GM12878 (cell line): Measurements from ENCODE around the gene TACC2. TPM values are rescaled to one million over a fixed set of nuclear protein-coding genes. Genes with fewer than 3 reads are reported as not detected.

ENCODE experiments used
- ATAC-seq: fragments of 200-7000 bp; cut with Tn5 transposase; 3 replicates; pipeline ENCODE4 v1.9.1; 2020; ENCODE audit warnings: mild to moderate bottlenecking, moderate library complexity
- BruUV-seq: library from RNA; stranded (reverse); fragments of 400-500 nt; replicated peaks from 2 replicates; lab custom pipeline; 2021; lab: Mats Ljungman, UMichigan
- CTCF ChIA-PET: fragments of 300-600 bp; sonication (Branson Sonifier 250); formaldehyde crosslinking; extraction: SDS; loops from one replicate; lab custom pipeline; 2021; ENCODE audit warnings: inconsistent platforms; lab: Yijun Ruan, JAX
- POLR2A ChIA-PET: fragments of 350-600 bp; formaldehyde crosslinking; extraction: SDS; loops from one replicate; lab custom pipeline; 2021; ENCODE audit warnings: inconsistent platforms; lab: Charles Lee
- RAD21 ChIA-PET: fragments of 300-600 bp; sonication (Branson Sonifier 250); formaldehyde crosslinking; loops from one replicate; lab custom pipeline; 2023; ENCODE audit warnings: antibody characterized with exemption; ENCODE audit not compliant: unreplicated experiment; lab: Charles Lee
- SMC1A ChIA-PET: fragments of 300-600 bp; sonication (Branson Sonifier 250); formaldehyde crosslinking; loops from one replicate; lab custom pipeline; 2023; ENCODE audit not compliant: unreplicated experiment, uncharacterized antibody; lab: Charles Lee
- DNase-seq: peaks from one replicate; pipeline ENCODE4 v3.0.0-alpha.2; 2011; ENCODE audit warnings: low read depth, low spot score
- FAIRE-seq: peaks from 3 replicates; lab custom pipeline; 2011; peaks lifted over from hg19 to GRCh38; lab: Jason Lieb, UNC
- H2AFZ ChIP-seq: 2 replicates; pipeline ENCODE4 v1.6.0; 2011; ENCODE audit warnings: low read depth, low read length, control low read depth; ENCODE audit not compliant: control insufficient read depth
- H3K27ac ChIP-seq: 2 replicates; pipeline ENCODE4 v1.5.1; 2011; ENCODE audit warnings: control low read depth; ENCODE audit not compliant: control insufficient read depth, insufficient read depth
- H3K27me3 ChIP-seq, 2 experiments: replicated peaks in 1 of 2; 2 replicates each; pipeline versions ENCODE4 v1.6.0 to v1.6.1; 2011; ENCODE audit warnings: low read length in 1 of 2; ENCODE audit not compliant: control insufficient read depth in 2 of 2, insufficient read depth in 2 of 2
- H3K36me3 ChIP-seq, 2 experiments: 2 replicates each; pipeline ENCODE4 v1.5.1; 2011; ENCODE audit warnings: low read length in 1 of 2; ENCODE audit not compliant: control insufficient read depth in 2 of 2, insufficient read depth in 2 of 2
- H3K4me1 ChIP-seq: 2 replicates; pipeline ENCODE4 v1.6.1; 2011; ENCODE audit warnings: mild to moderate bottlenecking, low read length, moderate library complexity, mixed read lengths; ENCODE audit not compliant: control insufficient read depth, insufficient read depth
- H3K4me2 ChIP-seq: 2 replicates; pipeline ENCODE4 v1.6.0; 2011; ENCODE audit warnings: control low read depth; ENCODE audit not compliant: control insufficient read depth, insufficient read depth
- H3K4me3 ChIP-seq: fragments of 200-600 bp; sonication (generic); 2 replicates; pipeline ENCODE4 v1.5.1; 2016
- H3K79me2 ChIP-seq: 2 replicates; pipeline ENCODE4 v1.6.0; 2011; ENCODE audit warnings: low read length; ENCODE audit not compliant: control insufficient read depth, insufficient read depth
- H3K9ac ChIP-seq: 2 replicates; pipeline ENCODE4 v1.8.0; 2011; ENCODE audit warnings: low read length, control low read depth, mixed read lengths; ENCODE audit not compliant: control insufficient read depth, insufficient read depth
- H3K9me3 ChIP-seq: replicated peaks from 3 replicates; pipeline ENCODE4 v1.5.1; 2011; ENCODE audit warnings: mild to moderate bottlenecking, low read length; ENCODE audit not compliant: control insufficient read depth, insufficient read depth
- H4K20me1 ChIP-seq: 2 replicates; pipeline ENCODE4 v1.6.0; 2011; ENCODE audit not compliant: control insufficient read depth, insufficient read depth
- GABPA ChIP-seq: IDR thresholded peaks from 2 replicates; pipeline ENCODE4 v1.6.1; 2014; ENCODE audit warnings: antibody characterized with exemption, low read depth, mild to moderate bottlenecking, inconsistent platforms
- HDAC6 ChIP-seq: fragments of 200-600 bp; sonication (generic); IDR thresholded peaks from one replicate; pipeline ENCODE4 v1.8.0; 2017; ENCODE audit warnings: antibody characterized with exemption; ENCODE audit not compliant: unreplicated experiment
- NBN ChIP-seq: fragments of 450-650 bp; IDR thresholded peaks from 2 replicates; pipeline ENCODE4 v1.6.1; 2016
- SIN3A ChIP-seq: IDR thresholded peaks from 2 replicates; pipeline ENCODE4 v1.6.1; 2012; ENCODE audit warnings: low read depth, low read length, improper control_type of control experiment
- SIX5 ChIP-seq: IDR thresholded peaks from 2 replicates; pipeline ENCODE4 v1.6.1; 2011; ENCODE audit warnings: mild to moderate bottlenecking, low read depth, low read length, moderate library complexity; ENCODE audit not compliant: severe bottlenecking
- SREBF1 ChIP-seq: IDR thresholded peaks from 2 replicates; pipeline ENCODE4 v1.6.1; 2012; ENCODE audit warnings: mild to moderate bottlenecking, low read length
- WGBS: methylation state at CpG from one replicate; pipeline ENCODE4 v1.1.6; 2016; ENCODE audit warnings: low lambda C conversion rate; ENCODE audit not compliant: insufficient replicate concordance, insufficient coverage; ENCODE audit errors: missing lambda C conversion rate; 5-methylcytosine and 5-hydroxymethylcytosine counted together
- in situ Hi-C: fragments of 300-500 bp; cut with MboI; formaldehyde crosslinking; loops from 9 replicates; pipeline ENCODE4 v1.14.3; 2018; ENCODE audit warnings: mixed read lengths
- intact Hi-C: fragments of 100-400 bp; cut with micrococcal nuclease; formaldehyde crosslinking; loops from one replicate; pipeline ENCODE4 v1.14.2; 2022; ENCODE audit not compliant: unreplicated experiment
- polyA plus RNA-seq, 11 experiments: library from polyadenylated mRNA; depleted of rRNA in 4 of 11; unstranded in 6 of 11; stranded (reverse) in 5 of 11; fragments of >200 nt; fragmentation: Nextera tagmentation in 4 of 11; fragmentation: Illumina TruSeq in 1 of 11; extraction: Ambion mirVana in 4 of 11; extraction: Trizol in 1 of 11; gene quantifications; 1 replicate in 1 of 11; 2 replicates in 10 of 11; pipeline versions ENCODE4 v1.2.1 to v1.2.3, GENCODE V29; 2011 to 2016; ENCODE audit warnings: inconsistent platforms in 2 of 11, missing spikeins in 2 of 11, low read depth in 1 of 11
- total RNA-seq, 4 experiments: library from RNA; depleted of rRNA in 3 of 4; stranded (reverse); fragments of >200 nt in 3 of 4; fragmentation: Illumina TruSeq in 1 of 4; extraction: Trizol in 1 of 4; gene quantifications; 2 replicates each; pipeline versions ENCODE4 v1.2.1 to v1.2.3, GENCODE V29; 2013 to 2021
- TF ChIP-seq, protein P1 (sequence below): IDR thresholded peaks from 2 replicates; pipeline ENCODE4 v1.6.1; 2012; ENCODE audit warnings: mild to moderate bottlenecking, low read depth, low read length

Gene TACC2
- total and polyA plus RNA-seq, 10 of the 15 experiments (the other 5 are each of a cell fraction or from before 2014, with no cell fraction given), result 0.07 to 0.64 (median 0.13) TPM; not detected in 5

DNA sequence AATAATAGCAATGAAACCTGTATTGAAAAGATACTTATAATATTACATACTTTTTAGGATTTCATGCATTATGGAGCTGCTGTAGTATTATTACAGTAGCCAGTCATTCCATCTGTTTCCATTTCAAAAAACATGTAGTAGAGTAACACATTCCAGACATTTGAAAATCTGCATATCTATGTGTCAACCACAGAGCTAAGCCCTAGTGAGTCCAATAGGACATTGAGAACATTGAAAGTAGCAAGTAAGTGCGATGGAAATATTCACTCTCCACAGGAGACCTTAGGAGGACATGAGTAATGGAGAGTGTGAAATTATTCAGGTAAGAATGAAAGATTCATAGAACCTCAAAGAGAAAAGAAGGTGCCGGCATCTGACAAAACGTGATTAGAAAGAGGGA, 29.3 kb upstream of the TACC2 start:
- peaks cover 3 to 14% of the 10 kb centered on the region in 2 experiments; a peak in 3 of 4 replicates for H3K36me3 ChIP-seq
- ATAC-seq, result no peak

More for the DNA sequence above, 29.3 kb upstream of the TACC2 start:
- H3K4me1 ChIP-seq, result no peaks in the 10 kb centered on the region
- no peak overlapping the region for H2AFZ ChIP-seq
- FAIRE-seq, result no peak
- ChIA-PET RAD21 (no interaction called here), POLR2A (no interaction called here), SMC1A (no interaction called here), CTCF (no interaction called here)
- no peaks in the 10 kb centered on the region for H3K9me3 ChIP-seq
- 69% methylated on average over 3 of the region's 3 CpGs for WGBS
- intact Hi-C loops, result no loop called here
- H3K4me3 ChIP-seq, result no peak overlapping the region
- DNase-seq, result no peak
- H3K9ac ChIP-seq, result no peak overlapping the region
- no peaks in the 10 kb centered on the region for H3K79me2 ChIP-seq
- no peaks in the 10 kb centered on the region for H4K20me1 ChIP-seq
- no peak overlapping the region for H3K4me2 ChIP-seq
- H3K27me3 ChIP-seq, result no peaks in the 10 kb centered on the region
- H3K27ac ChIP-seq, result no peak overlapping the region
- no peak for TF ChIP-seq NBN
- no peak for TF ChIP-seq SREBF1
- no peak for TF ChIP-seq GABPA
- no peak for TF ChIP-seq SIX5
- TF ChIP-seq, protein P1, sequence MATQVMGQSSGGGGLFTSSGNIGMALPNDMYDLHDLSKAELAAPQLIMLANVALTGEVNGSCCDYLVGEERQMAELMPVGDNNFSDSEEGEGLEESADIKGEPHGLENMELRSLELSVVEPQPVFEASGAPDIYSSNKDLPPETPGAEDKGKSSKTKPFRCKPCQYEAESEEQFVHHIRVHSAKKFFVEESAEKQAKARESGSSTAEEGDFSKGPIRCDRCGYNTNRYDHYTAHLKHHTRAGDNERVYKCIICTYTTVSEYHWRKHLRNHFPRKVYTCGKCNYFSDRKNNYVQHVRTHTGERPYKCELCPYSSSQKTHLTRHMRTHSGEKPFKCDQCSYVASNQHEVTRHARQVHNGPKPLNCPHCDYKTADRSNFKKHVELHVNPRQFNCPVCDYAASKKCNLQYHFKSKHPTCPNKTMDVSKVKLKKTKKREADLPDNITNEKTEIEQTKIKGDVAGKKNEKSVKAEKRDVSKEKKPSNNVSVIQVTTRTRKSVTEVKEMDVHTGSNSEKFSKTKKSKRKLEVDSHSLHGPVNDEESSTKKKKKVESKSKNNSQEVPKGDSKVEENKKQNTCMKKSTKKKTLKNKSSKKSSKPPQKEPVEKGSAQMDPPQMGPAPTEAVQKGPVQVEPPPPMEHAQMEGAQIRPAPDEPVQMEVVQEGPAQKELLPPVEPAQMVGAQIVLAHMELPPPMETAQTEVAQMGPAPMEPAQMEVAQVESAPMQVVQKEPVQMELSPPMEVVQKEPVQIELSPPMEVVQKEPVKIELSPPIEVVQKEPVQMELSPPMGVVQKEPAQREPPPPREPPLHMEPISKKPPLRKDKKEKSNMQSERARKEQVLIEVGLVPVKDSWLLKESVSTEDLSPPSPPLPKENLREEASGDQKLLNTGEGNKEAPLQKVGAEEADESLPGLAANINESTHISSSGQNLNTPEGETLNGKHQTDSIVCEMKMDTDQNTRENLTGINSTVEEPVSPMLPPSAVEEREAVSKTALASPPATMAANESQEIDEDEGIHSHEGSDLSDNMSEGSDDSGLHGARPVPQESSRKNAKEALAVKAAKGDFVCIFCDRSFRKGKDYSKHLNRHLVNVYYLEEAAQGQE, result no peak
- no peak for TF ChIP-seq SIN3A
- TF ChIP-seq HDAC6, result no peak
- BruUV-seq, result no TSS peak
- in situ Hi-C loops, result no loop called here
